Fibroblast of lung (primary cell): Measurements from ENCODE around the gene FMO5. TPM values are rescaled to one million over a fixed set of nuclear protein-coding genes. Genes with fewer than 3 reads are reported as not detected.

Experiments used
- DNase-seq, 2 donors: peaks; one replicate each; pipeline versions ENCODE4 v3.0.0 to v3.0.0-alpha.2; 2010; ENCODE audit warnings: low read depth in 2 of 2
- H2AFZ ChIP-seq: 2 replicates; pipeline ENCODE4 v1.5.1; 2012; ENCODE audit warnings: low read length, control low read depth, inconsistent platforms
- H3K27ac ChIP-seq: 2 replicates; pipeline ENCODE4 v1.5.1; 2011; ENCODE audit warnings: low read length, control low read depth; ENCODE audit not compliant: insufficient read depth
- H3K27me3 ChIP-seq: 2 replicates; pipeline ENCODE4 v1.5.1; 2011; ENCODE audit warnings: mild to moderate bottlenecking, low read length; ENCODE audit not compliant: control insufficient read depth, insufficient read depth
- H3K36me3 ChIP-seq: 2 replicates; pipeline ENCODE4 v1.5.1; 2011; ENCODE audit warnings: low read length; ENCODE audit not compliant: control insufficient read depth, insufficient read depth
- H3K4me1 ChIP-seq: 2 replicates; pipeline ENCODE4 v1.5.1; 2011; ENCODE audit warnings: low read length; ENCODE audit not compliant: control insufficient read depth, insufficient read depth; ENCODE audit errors: extremely low read depth
- H3K4me2 ChIP-seq: 2 replicates; pipeline ENCODE4 v1.5.1; 2011; ENCODE audit warnings: low read length, control low read depth; ENCODE audit not compliant: insufficient read depth; ENCODE audit errors: extremely low read depth
- H3K4me3 ChIP-seq, 4 experiments: fragments of 200-600 bp in 1 of 4; sonication (generic) in 1 of 4; replicated peaks in 1 of 4; 2 replicates each; pipeline ENCODE4 v1.5.1; 2011 to 2016; ENCODE audit warnings: low read length in 4 of 4, low read depth in 3 of 4, mild to moderate bottlenecking in 3 of 4, control low read depth in 2 of 4, inconsistent platforms in 1 of 4, mixed read lengths in 1 of 4; ENCODE audit not compliant: insufficient read depth in 1 of 4; ENCODE audit errors: control extremely low read depth in 1 of 4
- H3K79me2 ChIP-seq: 2 replicates; pipeline ENCODE4 v1.5.1; 2012; ENCODE audit warnings: mild to moderate bottlenecking, low read length, inconsistent platforms; ENCODE audit not compliant: control insufficient read depth, insufficient read depth
- H3K9ac ChIP-seq: 2 replicates; pipeline ENCODE4 v1.5.1; 2011; ENCODE audit warnings: mild to moderate bottlenecking, low read length, control low read depth; ENCODE audit not compliant: insufficient read depth
- H3K9me3 ChIP-seq: 2 replicates; pipeline ENCODE4 v1.5.1; 2012; ENCODE audit warnings: low read depth, low read length; ENCODE audit not compliant: control insufficient read depth, insufficient read depth
- H4K20me1 ChIP-seq: 2 replicates; pipeline ENCODE4 v1.5.1; 2011; ENCODE audit warnings: low read length; ENCODE audit not compliant: control insufficient read depth, insufficient read depth; ENCODE audit errors: extremely low read depth
- EZH2 ChIP-seq: IDR thresholded peaks from 2 replicates; pipeline ENCODE4 v1.5.1; 2012; ENCODE audit warnings: low read length, control low read depth, mild to moderate bottlenecking; ENCODE audit errors: missing control alignments
- polyA plus RNA-seq, 2 donors: library from polyadenylated mRNA; depleted of rRNA in 1 of 2; stranded (reverse) in 1 of 2; unstranded in 1 of 2; fragments of >200 nt; gene quantifications; 2 replicates each; pipeline ENCODE4 v1.2.1, GENCODE V29; 2011 to 2012; ENCODE audit warnings: missing spikeins in 1 of 2
- total RNA-seq: library from RNA; depleted of rRNA; stranded (reverse); fragments of >200 nt; gene quantifications from 2 replicates; pipeline ENCODE4 v1.2.1, GENCODE V29; 2014
- TF ChIP-seq, protein P1 (sequence below), 2 donors: IDR thresholded peaks in 1 of 2; conservative IDR thresholded peaks in 1 of 2; 1 replicate in 1 of 2; 2 replicates in 1 of 2; pipeline ENCODE4 v1.5.1; 2011 to 2012; ENCODE audit warnings: low read length in 2 of 2, control low read depth in 1 of 2, inconsistent platforms in 1 of 2, low read depth in 1 of 2, mild to moderate bottlenecking in 1 of 2

Gene FMO5
- total and polyA plus RNA-seq, 2 donors (not counting 1 experiment from before 2014, with no cell fraction given): 2.0 to 2.8 TPM

DNA sequence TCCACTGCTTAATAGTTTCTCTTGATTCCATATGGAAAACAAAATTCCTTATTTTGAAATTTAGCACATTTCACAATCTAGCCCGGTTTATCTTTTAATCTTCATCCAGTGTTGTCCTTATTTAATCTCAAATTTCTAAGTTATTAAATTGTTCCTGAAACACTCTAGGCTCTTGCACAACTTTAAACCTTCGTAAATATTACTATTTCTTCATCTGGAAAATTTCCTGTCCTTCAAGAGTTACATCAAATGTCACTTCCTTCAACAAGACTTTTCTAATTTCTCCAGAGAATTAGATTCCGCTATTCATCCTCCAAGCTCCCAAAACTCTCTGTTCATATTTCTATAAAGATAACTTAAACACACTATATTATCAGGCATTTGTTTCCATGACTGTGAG is 6.5 kb downstream of the FMO5 start:
- H3K27ac ChIP-seq: no peak overlapping the region
- no peak for DNase-seq
- H3K79me2 ChIP-seq: no peaks in the 10 kb centered on the region
- TF ChIP-seq EZH2: no peak
- TF ChIP-seq, protein P1, sequence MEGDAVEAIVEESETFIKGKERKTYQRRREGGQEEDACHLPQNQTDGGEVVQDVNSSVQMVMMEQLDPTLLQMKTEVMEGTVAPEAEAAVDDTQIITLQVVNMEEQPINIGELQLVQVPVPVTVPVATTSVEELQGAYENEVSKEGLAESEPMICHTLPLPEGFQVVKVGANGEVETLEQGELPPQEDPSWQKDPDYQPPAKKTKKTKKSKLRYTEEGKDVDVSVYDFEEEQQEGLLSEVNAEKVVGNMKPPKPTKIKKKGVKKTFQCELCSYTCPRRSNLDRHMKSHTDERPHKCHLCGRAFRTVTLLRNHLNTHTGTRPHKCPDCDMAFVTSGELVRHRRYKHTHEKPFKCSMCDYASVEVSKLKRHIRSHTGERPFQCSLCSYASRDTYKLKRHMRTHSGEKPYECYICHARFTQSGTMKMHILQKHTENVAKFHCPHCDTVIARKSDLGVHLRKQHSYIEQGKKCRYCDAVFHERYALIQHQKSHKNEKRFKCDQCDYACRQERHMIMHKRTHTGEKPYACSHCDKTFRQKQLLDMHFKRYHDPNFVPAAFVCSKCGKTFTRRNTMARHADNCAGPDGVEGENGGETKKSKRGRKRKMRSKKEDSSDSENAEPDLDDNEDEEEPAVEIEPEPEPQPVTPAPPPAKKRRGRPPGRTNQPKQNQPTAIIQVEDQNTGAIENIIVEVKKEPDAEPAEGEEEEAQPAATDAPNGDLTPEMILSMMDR (conservative IDR thresholded peaks at IDR 0.05 in 1 of 2, IDR thresholded peaks at IDR 0.05 in 1 of 2; ENCODE audit: low read depth in 1 of 2, low read length in 2 of 2): no peak
- no peak overlapping the region for H3K4me3 ChIP-seq
- H3K9ac ChIP-seq: no peak overlapping the region
- no peaks in the 10 kb centered on the region for H3K4me1 ChIP-seq
- no peak overlapping the region for H2AFZ ChIP-seq
- no peak overlapping the region for H3K4me2 ChIP-seq
- no peaks in the 10 kb centered on the region for H3K9me3 ChIP-seq
- H4K20me1 ChIP-seq: no peaks in the 10 kb centered on the region
- H3K36me3 ChIP-seq: no peaks in the 10 kb centered on the region
- H3K27me3 ChIP-seq: no peaks in the 10 kb centered on the region

DNA sequence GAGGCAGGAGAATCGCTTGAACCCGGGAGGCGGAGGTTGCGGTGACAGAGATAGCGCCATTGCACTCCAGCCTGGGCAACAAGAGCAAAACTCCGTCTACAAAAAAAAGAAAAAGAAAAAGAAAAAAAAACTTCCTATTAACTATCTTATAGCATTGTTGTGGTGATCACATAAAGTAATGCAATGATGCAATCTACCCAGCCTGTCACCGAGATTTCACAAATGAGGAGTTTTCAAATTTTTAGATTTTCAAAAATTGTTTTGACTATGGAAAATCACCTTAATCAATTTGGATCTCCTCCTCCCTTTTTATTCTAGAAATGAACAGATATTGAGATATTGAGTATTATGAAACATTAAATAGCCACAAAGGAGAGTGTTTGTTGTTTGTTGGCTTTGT is 8.0 kb downstream of the FMO5 start:
- DNase-seq: no peak
- Histone ChIP-seq H4K20me1 (no peaks in the 10 kb centered on the region), H3K27me3 (no peaks in the 10 kb centered on the region), H3K9me3 (no peaks in the 10 kb centered on the region), H3K36me3 (no peaks in the 10 kb centered on the region), H3K4me3 (no peak overlapping the region), H3K4me2 (no peak overlapping the region), H3K9ac (no peak overlapping the region), H3K4me1 (no peaks in the 10 kb centered on the region), H2AFZ (no peak overlapping the region), H3K27ac (no peak overlapping the region), H3K79me2 (no peaks in the 10 kb centered on the region)
- TF ChIP-seq, protein P1 (conservative IDR thresholded peaks at IDR 0.05 in 1 of 2, IDR thresholded peaks at IDR 0.05 in 1 of 2; ENCODE audit: low read depth in 1 of 2, low read length in 2 of 2): no peak
- TF ChIP-seq EZH2: no peak

DNA sequence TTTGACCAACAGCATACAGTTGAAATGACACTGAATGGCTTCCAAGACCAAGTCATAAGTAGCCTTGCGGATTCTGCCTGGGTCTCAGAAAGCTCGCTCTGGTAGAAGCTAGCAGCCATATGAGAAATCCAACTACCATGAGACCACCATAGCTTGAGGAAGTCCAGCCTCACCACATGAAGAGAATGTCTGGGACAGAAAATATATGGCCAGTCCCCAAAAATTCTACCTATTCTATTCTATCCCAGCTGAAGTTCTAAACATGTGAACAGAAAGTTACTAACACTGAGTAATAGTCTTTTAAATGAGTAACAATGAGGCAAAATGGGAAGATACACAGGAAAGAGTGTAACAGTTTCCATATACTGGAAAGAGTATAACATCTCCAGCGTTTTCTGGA is 9.0 kb downstream of the FMO5 start:
- Histone ChIP-seq H2AFZ (no peak overlapping the region), H3K4me3 (no peak overlapping the region), H3K36me3 (no peaks in the 10 kb centered on the region), H4K20me1 (no peaks in the 10 kb centered on the region), H3K4me2 (no peak overlapping the region), H3K79me2 (no peaks in the 10 kb centered on the region), H3K4me1 (no peaks in the 10 kb centered on the region), H3K27ac (no peak overlapping the region), H3K27me3 (no peaks in the 10 kb centered on the region), H3K9ac (no peak overlapping the region), H3K9me3 (no peaks in the 10 kb centered on the region)
- no peak for DNase-seq
- no peak for TF ChIP-seq EZH2
- TF ChIP-seq, protein P1 (conservative IDR thresholded peaks at IDR 0.05 in 1 of 2, IDR thresholded peaks at IDR 0.05 in 1 of 2; ENCODE audit: low read depth in 1 of 2, low read length in 2 of 2): no peak
